PC-9 (cell line): ENCODE results near the gene GBX2.

Source experiments
- CTCF ChIP-seq: fragments of 200-600 bp; sonication (generic); conservative IDR thresholded peaks from 2 replicates; pipeline ENCODE4 v1.6.1; 2017; ENCODE audit warnings: mixed run types, antibody characterized with exemption, mild to moderate bottlenecking, moderate library complexity
- EZH2 ChIP-seq: fragments of 200-600 bp; sonication (generic); IDR thresholded peaks from 2 replicates; pipeline ENCODE4 v1.8.0; 2017; ENCODE audit warnings: antibody characterized with exemption, low read depth

GRCh38 chr2:236184701-236185100, 16.5 kb upstream of the GBX2 start:
- TF ChIP-seq EZH2 (no peak), CTCF (no peak)
